GM18502 (cell line): ENCODE results near the gene PCDHA7.
"Not testable (repeated sequence)": the region's sequence is repeated elsewhere in the genome, so short reads cannot be mapped to it uniquely, and the experiment has no call there.

Experiments used
- ATAC-seq: cut with Tn5 transposase; IDR thresholded peaks from one replicate; pipeline ENCODE4 v1.9.1; 2021; ENCODE audit warnings: mild to moderate bottlenecking; ENCODE audit not compliant: unreplicated experiment, poor library complexity

Gene PCDHA7

DNA sequence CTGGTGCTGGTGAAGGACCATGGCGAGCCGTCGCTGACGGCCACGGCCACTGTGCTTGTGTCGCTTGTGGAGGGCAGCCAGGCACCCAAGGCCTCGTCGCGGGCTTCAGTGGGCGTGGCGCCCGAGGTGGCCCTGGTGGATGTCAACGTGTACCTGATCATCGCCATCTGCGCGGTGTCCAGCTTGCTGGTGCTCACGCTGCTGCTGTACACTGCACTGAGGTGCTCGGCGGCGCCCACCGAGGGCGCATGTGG is 23.8 kb downstream of the PCDHA7 start:
- no peak for ATAC-seq

DNA sequence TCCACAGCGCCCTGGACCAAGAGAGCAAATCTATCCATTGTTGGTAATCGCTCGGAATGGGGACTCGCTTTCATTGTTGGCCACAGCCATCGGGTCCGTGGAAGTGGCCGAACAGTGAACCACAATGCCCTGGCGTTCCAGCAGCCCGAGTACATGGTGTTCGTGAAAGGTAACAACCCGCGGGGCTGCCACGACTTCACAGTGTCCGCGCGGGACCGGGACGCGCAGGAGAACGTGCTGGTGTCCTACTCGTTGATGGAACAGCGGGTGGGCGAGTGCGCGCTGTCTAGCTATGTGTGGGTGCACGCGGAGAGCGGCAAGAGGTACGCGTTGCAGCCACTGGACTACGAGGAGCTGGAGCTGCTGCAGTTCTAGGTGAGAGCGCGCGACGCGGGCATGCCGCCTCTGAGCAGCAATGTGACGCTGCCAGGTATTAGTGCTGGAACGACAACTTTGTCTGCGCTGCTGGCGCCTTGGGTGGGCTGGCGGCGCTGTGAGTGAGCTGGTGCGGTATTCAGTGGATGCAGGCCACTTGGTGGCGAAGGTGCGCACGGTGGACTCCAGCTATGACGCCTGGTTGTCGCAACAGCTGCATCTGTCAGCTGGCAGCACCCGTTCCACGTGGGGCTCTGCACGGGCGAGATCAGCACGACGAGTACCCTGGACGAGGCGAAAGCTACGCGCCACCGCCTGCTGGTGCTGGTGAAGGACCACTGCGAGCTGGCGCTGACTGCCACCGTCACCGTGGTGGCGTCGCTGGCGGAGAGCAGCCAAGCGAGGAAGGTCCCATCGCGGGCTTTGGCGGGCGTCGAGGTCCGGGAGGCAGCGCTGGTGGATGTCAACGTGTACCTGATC is 28.6 kb downstream of the PCDHA7 start:
- no peak for ATAC-seq

DNA sequence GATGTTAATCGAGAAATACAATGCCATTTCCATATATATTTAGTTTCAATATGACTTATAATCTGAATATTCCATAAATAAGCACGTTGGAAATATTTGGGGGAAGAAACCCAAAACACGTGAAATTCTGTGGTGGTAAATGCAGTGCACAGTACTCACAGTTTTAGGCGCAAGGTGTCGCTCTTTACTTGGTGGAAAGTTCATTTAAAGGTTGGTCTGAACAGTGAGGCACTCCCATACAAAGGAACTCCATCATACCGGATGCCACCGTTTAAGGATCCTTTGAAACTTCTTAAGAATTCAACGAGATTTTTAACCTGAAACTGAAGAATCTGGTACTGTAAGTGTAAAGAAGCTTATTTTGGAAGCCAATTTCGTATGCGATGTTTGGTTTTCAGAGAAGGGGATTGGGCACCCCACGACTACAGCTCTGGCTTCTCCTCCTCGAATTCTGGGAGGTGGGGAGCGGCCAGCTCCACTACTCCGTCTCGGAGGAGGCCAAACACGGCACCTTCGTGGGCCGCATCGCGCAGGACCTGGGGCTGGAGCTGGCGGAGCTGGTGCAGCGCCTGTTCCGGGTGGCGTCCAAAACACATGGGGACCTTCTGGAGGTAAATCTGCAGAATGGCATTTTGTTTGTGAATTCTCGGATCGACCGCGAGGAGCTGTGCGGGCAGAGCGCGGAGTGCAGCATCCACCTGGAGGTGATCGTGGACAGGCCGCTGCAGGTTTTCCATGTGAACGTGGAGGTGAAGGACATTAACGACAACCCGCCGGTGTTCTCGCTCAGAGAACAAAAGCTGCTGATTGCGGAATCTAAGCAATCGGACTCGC is 34.9 kb downstream of the PCDHA7 start, which contains the start of gene PCDHA11:
Gene PCDHA11, plus strand, starts transcription at position 237 of the 834 bp plus-strand sequence. Its CDS starts 147 bp downstream, at position 384.
- ATAC-seq: no peak

DNA sequence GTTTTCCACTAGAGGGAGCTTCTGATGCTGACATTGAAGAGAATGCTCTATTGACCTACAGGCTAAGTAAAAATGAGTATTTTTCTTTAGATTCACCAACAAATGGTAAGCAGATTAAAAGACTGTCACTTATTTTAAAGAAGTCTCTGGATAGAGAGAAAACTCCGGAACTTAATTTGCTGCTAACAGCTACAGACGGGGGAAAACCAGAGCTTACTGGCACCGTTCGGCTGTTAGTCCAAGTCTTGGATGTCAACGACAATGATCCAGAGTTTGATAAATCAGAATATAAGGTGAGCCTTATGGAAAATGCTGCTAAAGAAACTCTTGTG is 35.5 kb downstream of the PCDHA7 start:
- no peak for ATAC-seq

DNA sequence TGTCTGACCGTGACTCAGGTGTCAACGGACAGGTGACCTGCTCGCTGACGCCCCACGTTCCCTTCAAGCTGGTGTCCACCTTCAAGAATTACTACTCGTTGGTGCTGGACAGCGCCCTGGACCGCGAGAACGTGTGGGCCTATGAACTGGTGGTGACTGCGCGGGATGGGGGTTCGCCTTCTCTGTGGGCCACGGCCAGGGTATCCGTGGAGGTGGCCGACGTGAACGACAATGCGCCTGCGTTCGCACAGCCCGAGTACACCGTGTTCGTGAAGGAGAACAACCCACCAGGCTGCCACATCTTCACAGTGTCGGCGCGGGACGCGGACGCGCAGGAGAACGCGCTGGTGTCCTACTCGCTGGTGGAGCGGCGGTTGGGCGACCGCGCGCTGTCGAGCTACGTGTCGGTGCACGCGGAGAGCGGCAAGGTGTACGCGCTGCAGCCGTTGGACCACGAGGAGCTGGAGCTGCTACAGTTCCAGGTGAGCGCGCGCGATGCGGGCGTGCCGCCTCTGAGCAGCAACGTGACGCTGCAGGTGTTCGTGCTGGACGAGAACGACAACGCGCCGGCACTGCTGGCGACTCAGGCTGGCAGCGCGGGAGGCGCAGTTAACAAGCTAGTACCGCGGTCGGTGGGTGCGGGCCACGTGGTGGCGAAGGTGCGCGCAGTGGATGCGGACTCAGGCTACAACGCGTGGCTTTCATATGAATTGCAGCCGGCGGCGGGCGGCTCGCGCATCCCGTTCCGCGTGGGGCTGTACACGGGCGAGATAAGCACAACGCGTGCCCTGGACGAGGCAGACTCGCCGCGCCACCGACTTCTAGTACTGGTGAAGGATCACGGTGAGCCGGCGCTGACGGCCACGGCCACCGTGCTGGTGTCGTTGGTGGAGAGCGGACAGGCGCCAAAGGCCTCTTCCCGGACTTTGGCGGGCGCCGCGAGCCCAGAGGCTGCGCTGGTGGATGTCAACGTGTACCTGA is 36.4 kb downstream of the PCDHA7 start:
- no peak for ATAC-seq

DNA sequence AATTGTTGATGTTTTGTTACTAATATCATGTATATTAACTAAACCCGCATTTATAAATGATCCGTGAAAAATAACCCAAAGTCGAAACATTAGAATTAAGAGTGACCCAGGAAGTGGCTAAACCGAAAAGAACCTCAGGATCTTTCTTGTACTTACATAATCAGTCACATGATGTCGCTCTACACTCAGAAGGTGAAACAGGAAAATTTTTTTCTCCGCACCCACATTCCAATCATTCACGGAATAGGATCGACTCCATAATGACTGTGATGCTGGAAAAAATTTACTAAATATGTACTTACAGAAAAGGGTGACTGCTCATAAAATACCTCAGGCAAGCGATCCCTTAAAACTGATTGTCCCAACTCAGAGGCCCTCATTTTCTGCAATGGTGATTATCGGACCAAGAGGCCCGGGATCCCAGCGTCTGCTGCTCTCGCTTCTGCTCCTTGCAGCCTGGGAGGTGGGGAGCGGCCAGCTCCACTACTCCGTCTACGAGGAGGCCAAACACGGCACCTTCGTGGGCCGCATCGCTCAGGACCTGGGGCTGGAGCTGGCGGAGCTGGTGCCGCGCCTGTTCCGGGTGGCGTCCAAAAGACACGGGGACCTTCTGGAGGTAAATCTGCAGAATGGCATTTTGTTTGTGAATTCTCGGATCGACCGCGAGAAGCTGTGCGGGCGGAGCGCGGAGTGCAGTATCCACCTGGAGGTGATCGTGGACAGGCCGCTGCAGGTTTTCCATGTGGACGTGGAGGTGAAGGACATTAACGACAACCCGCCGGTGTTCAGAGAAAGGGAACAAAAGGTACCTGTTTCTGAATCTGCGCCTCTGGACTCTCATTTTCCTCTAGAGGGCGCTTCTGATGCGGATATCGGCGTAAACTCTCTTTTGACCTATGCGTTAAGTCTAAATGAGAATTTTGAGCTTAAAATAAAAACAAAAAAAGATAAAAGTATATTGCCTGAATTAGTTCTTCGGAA is 41.3 kb downstream of the PCDHA7 start, which contains the start of gene PCDHA12:
Gene PCDHA12, plus strand, starts transcription at position 224 of the 981 bp plus-strand sequence. Its CDS starts 165 bp downstream, at position 389.
- ATAC-seq: no peak

DNA sequence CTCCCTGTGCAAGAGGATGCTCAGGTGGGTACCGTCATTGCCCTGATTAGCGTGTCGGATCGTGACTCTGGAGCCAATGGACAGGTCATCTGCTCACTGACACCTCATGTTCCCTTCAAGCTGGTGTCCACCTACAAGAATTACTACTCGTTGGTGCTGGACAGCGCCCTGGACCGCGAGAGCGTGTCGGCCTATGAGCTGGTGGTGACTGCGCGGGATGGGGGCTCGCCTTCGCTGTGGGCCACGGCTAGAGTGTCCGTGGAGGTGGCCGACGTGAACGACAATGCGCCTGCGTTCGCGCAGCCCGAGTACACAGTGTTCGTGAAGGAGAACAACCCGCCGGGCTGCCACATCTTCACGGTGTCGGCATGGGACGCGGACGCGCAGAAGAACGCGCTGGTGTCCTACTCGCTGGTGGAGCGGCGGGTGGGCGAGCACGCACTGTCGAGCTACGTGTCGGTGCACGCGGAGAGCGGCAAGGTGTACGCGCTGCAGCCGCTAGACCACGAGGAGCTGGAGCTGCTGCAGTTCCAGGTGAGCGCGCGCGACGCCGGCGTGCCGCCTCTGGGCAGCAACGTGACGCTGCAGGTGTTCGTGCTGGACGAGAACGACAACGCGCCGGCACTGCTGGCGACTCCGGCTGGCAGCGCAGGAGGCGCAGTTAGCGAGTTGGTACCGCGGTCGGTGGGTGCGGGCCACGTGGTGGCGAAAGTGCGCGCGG is 42.6 kb downstream of the PCDHA7 start:
- not testable (repeated sequence) for ATAC-seq

DNA sequence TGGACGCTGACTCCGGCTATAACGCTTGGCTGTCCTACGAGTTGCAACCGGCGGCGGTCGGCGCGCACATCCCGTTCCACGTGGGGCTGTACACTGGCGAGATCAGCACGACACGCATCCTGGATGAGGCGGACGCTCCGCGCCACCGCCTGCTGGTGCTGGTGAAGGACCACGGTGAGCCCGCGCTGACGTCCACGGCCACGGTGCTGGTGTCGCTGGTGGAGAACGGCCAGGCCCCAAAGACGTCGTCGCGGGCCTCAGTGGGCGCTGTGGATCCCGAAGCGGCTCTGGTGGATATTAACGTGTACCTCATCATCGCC is 43.2 kb downstream of the PCDHA7 start:
- ATAC-seq: no peak

DNA sequence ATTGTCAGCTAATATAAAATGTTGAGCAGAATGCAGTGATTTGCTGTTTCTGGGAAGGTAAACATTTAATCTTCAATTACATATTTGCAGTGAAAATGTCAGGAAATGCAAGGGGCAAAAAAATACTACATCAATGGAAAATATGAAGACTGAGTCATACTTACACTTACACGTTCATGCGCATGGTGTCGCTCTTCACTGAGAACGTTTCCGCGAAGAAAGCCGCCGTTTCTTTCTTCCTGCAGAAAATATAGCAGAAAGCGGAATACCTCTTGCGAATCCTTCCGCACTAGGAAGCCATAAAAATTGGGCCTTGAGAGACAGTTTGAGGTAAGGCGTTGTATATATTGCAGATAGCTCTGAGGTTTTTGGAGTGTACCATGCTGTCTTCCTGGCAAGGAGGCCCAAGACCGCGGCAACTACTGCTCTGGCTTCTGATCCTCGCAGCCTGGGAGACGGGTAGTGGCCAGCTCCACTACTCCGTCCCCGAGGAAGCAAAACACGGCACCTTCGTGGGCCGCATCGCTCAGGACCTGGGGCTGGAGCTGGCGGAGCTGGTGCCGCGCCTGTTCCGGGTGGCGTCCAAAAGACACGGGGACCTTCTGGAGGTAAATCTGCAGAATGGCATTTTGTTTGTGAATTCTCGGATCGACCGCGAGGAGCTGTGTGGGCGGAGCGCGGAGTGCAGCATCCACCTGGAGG is 48.0 kb downstream of the PCDHA7 start, which contains the start of gene PCDHA13:
Gene PCDHA13, plus strand, starts transcription at position 236 of the 702 bp plus-strand sequence. Its CDS starts 145 bp downstream, at position 381.
- no peak for ATAC-seq

DNA sequence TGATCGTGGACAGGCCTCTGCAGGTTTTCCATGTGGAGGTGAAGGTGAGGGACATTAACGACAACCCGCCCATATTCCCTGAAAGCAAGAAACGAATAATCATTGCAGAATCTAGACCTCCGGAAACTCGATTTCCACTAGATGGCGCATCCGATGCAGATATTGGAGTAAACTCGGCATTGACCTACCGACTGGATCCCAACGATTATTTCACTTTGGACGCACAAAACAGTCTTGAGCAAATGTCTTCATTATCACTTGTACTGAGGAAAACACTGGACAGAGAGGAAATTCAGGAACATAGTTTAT is 48.5 kb downstream of the PCDHA7 start:
- no peak for ATAC-seq

DNA sequence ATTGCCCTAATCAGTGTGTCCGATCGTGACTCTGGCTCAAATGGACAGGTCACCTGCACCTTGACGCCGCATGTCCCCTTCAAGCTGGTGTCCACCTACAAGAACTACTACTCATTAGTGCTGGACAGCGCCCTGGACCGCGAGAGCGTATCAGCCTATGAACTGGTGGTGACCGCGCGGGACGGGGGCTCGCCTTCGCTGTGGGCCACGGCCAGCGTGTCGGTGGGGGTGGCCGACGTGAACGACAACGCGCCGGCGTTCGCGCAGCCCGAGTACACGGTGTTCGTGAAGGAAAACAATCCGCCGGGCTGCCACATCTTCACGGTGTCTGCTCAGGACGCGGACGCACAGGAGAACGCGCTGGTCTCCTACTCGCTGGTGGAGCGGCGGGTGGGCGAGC is 49.3 kb downstream of the PCDHA7 start:
- ATAC-seq: no peak

DNA sequence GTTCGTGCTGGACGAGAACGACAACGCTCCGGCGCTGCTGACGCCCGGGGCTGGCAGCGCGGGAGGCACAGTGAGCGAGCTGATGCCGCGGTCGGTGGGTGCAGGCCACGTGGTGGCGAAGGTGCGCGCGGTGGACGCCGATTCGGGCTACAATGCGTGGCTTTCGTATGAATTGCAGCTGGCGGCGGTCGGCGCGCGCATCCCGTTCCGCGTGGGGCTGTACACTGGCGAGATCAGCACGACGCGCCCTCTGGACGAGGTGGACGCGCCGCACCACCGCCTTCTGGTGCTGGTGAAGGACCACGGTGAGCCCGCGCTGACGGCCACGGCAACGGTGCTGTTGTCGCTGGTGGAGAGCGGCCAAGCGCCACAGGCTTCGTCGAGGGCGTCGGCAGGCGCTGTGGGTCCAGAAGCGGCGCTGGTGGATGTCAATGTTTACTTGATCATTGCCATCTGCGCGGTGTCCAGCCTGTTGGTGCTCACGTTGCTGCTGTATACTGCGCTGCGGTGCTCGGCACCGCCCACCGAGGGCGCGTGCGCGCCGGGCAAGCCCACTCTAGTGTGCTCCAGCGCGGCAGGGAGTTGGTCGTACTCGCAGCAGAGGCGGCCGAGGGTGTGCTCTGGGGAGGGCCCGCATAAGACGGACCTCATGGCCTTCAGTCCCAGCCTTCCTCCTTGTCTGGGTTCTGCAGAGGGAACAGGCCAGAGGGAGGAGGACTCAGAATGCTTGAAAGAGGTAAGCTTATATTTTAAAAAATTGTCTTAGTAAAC is 50.0 kb downstream of the PCDHA7 start:
- no peak for ATAC-seq
